ENCODE measurements around the gene CDK15.

Gene CDK15

GRCh38 chr2:201879996-201880395, 73.7 kb downstream of the CDK15 start:
- DNase-seq: no peak

GRCh38 chr2:201880579-201880978, 74.2 kb downstream of the CDK15 start:
- no peak for DNase-seq

GRCh38 chr2:201880993-201881611, 74.8 kb downstream of the CDK15 start:
- no peak for DNase-seq

- DNase-seq: no peak
Observed at GRCh38 chr2:201881741-201882140, 75.4 kb downstream of the CDK15 start.

- DNase-seq: no peak
Observed at GRCh38 chr2:201882353-201883090, 76.2 kb downstream of the CDK15 start.

- no peak for DNase-seq
Observed at GRCh38 chr2:201883606-201884369, 77.5 kb downstream of the CDK15 start.

- no peak for DNase-seq
Observed at GRCh38 chr2:201886504-201886903, 80.2 kb downstream of the CDK15 start.

GRCh38 chr2:201887773-201888425, 81.6 kb downstream of the CDK15 start:
- DNase-seq: no peak

- DNase-seq: no peak
Observed at GRCh38 chr2:201888426-201888800, 82.1 kb downstream of the CDK15 start.

GRCh38 chr2:201890453-201890852, 84.1 kb downstream of the CDK15 start:
- DNase-seq: no peak

GRCh38 chr2:201891676-201892075, 85.3 kb downstream of the CDK15 start:
- no peak for DNase-seq

GRCh38 chr2:201892516-201892915, 86.2 kb downstream of the CDK15 start:
- DNase-seq: no peak

- no peak for DNase-seq
Observed at GRCh38 chr2:201900362-201900761, 94.0 kb downstream of the CDK15 start.

- no peak for DNase-seq
Observed at GRCh38 chr2:201901786-201902185, 95.4 kb downstream of the CDK15 start.

GRCh38 chr2:201904538-201905420, 98.4 kb downstream of the CDK15 start:
- DNase-seq: no peak

GRCh38 chr2:201906777-201907562, 100.6 kb downstream of the CDK15 start:
- no peak for DNase-seq

GRCh38 chr2:201907563-201907881, 101.2 kb downstream of the CDK15 start:
- DNase-seq: no peak

- DNase-seq: no peak
Observed at GRCh38 chr2:201908901-201909300, 102.6 kb downstream of the CDK15 start.

GRCh38 chr2:201909348-201909747, 103.0 kb downstream of the CDK15 start:
- DNase-seq: no peak

- no peak for DNase-seq
Observed at GRCh38 chr2:201909961-201910361, 103.6 kb downstream of the CDK15 start.

GRCh38 chr2:201911372-201911771, 105.0 kb downstream of the CDK15 start:
- no peak for DNase-seq

GRCh38 chr2:201913201-201913600, 106.9 kb downstream of the CDK15 start:
- DNase-seq: no peak

Measured in CD4-positive, alpha-beta T cell treated with Interleukin-21 for 1 hour (primary cell).